A549 (cell line): ENCODE data around the gene KLF16.

Experiments used
- RFX5 ChIP-seq: fragments of 450-650 bp; IDR thresholded peaks from 2 replicates; pipeline ENCODE4 v1.7.1; 2014; ENCODE audit warnings: antibody characterized with exemption, mild to moderate bottlenecking, moderate library complexity
- TF ChIP-seq, protein P1 (sequence below): fragments of >200 bp; sonication (Bioruptor Twin); formaldehyde crosslinking; IDR thresholded peaks from 3 replicates; pipeline ENCODE4 v1.5.1; 2016

- TF ChIP-seq, protein P1, sequence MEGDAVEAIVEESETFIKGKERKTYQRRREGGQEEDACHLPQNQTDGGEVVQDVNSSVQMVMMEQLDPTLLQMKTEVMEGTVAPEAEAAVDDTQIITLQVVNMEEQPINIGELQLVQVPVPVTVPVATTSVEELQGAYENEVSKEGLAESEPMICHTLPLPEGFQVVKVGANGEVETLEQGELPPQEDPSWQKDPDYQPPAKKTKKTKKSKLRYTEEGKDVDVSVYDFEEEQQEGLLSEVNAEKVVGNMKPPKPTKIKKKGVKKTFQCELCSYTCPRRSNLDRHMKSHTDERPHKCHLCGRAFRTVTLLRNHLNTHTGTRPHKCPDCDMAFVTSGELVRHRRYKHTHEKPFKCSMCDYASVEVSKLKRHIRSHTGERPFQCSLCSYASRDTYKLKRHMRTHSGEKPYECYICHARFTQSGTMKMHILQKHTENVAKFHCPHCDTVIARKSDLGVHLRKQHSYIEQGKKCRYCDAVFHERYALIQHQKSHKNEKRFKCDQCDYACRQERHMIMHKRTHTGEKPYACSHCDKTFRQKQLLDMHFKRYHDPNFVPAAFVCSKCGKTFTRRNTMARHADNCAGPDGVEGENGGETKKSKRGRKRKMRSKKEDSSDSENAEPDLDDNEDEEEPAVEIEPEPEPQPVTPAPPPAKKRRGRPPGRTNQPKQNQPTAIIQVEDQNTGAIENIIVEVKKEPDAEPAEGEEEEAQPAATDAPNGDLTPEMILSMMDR: no peak
- no peak for TF ChIP-seq RFX5
These were observed 40.4 kb downstream of the KLF16 start for GRCh38 chr19:1823020-1823419.
